Psoas muscle (tissue), 8 donors: ENCODE data around the gene NLE1. TPM values are rescaled to one million over a fixed set of nuclear protein-coding genes. Genes with fewer than 3 reads are reported as not detected.
A peak's percentile ranks its signal among the peaks of the same experiment; 100 is the strongest.

ENCODE experiments used
- ATAC-seq, 4 donors: fragments of 200-7000 bp; cut with Tn5 transposase; one replicate each; pipeline ENCODE4 v1.9.1; 2020; ENCODE audit warnings: moderate library complexity in 3 of 4, mild to moderate bottlenecking in 2 of 4
- DNase-seq, 2 donors: peaks; one replicate each; pipeline ENCODE4 v3.0.0-alpha.2; 2020
- H3K27ac ChIP-seq: fragments of 200-600 bp; one replicate; pipeline ENCODE4 v1.8.0; 2022
- H3K27me3 ChIP-seq, 3 donors: fragments of 200-600 bp in 1 of 3; one replicate each; pipeline versions ENCODE4 v1.6.1 to v1.8.0; 2013 to 2022; ENCODE audit warnings: low read length in 2 of 3, mild to moderate bottlenecking in 2 of 3, moderate library complexity in 1 of 3; ENCODE audit not compliant: insufficient read depth in 3 of 3
- H3K36me3 ChIP-seq, 2 donors: fragments of 200-600 bp in 1 of 2; one replicate each; pipeline versions ENCODE4 v1.6.1 to v1.8.0; 2013 to 2022; ENCODE audit warnings: low read depth in 1 of 2, mild to moderate bottlenecking in 1 of 2, moderate library complexity in 1 of 2; ENCODE audit not compliant: insufficient read depth in 1 of 2
- H3K4me1 ChIP-seq: fragments of 200-600 bp; one replicate; pipeline ENCODE4 v1.8.0; 2022
- H3K4me3 ChIP-seq: fragments of 200-600 bp; one replicate; pipeline ENCODE4 v1.8.0; 2022; ENCODE audit warnings: mild to moderate bottlenecking
- H3K9me3 ChIP-seq: fragments of 200-600 bp; one replicate; pipeline ENCODE4 v1.8.0; 2022
- CTCF ChIP-seq: fragments of 200-600 bp; IDR thresholded peaks from one replicate; pipeline ENCODE4 v1.8.0; 2022; ENCODE audit warnings: antibody characterized with exemption
- WGBS, 3 donors: extraction: QIAGEN DNeasy Blood & Tissue Kit; methylation state at CpG; one replicate each; pipeline versions ENCODE4 v1.1.6 to v1.1.7; 2013; 5-methylcytosine and 5-hydroxymethylcytosine counted together
- intact Hi-C, 2 donors: fragments of 100-400 bp; cut with DNase I; formaldehyde crosslinking; loops; one replicate each; pipeline versions ENCODE4 v1.11.0 to v1.14.2; 2022
- polyA plus RNA-seq, 3 donors: library from polyadenylated mRNA; stranded (reverse); fragments of 200-250 nt; gene quantifications; one replicate each; pipeline ENCODE4 v1.2.3, GENCODE V29; 2013
- total RNA-seq, 4 donors: library from RNA; stranded (reverse); fragmentation: NEBNext Ultra II Directional in 2 of 4; extraction: Animal tissue kit (Norgen Biotek cat#: 25700) in 2 of 4; gene quantifications; one replicate each; pipeline versions ENCODE4 v1.2.1 to v1.2.4, GENCODE V29; 2021 to 2023
- donor health status: healthy with polysubstance abuse.
- donor health status: DM: no; HTN: no; CAD: no; lungs with moderate emphysema.
- donor health status: Bipolar disorder and iron deficiency.
- donor health status: healthy.
- donor health status: DM: yes; HTN: yes; CAD: no.
- donor health status: DM: no; HTN: no; CAD: no.
- donor health status: DM: no; HTN: no; CAD: no.
- donor health status: DM: yes; HTN: yes; CAD: no.

NLE1 gene
- total and polyA plus RNA-seq, 7 donors: 9.1 to 15.6 (median 10.4) TPM

DNA sequence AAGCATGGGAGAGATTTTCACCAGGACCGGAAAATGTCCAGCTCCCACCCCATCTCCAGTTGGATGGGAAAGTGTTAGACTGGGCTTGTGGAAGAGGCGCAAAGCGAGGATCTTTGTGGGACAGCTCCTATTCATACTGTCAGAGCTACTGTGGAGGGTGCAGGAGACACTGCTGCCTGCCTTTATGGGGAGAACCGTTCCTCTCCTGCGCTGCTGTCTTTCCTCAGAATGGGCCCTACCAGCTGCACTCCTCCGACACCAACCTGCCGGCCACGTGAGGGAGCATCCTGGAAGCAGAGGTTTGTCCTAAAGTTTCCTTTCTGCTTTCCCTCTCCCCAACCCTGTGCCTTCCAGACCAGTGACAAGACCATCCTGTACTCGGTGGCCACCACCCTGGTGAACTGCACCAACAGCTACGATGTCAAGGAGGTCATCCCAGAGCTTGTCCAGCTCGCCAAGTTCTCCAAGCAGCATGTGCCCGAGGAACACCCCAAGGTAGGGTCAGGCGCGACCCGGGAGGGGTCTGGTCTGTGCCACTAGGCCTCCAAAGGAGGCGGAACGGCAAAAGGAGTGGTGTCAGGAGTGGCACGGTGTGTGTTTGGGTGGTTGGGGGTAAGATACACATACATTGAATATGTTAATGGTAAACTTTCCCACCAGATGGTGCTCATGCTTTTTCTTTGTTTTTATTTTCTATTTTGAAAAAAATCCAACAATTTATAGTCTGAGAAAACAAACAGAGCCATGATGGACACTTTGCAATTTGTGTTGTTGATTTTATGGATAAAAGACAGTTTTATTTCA is 29.1 kb upstream of the NLE1 start:
- peaks cover 5 to 98% of the 10 kb centered on the region in 2 donors for H3K36me3 ChIP-seq
- no peak overlapping the region for H3K4me3 ChIP-seq
- ATAC-seq (peak in 1 of 4 donors; percentile 33), DNase-seq (no peak)
- no peaks in the 10 kb centered on the region for H3K27me3 ChIP-seq
- 71 to 80% (median 78%) methylated on average over 18 of the region's 18 CpGs for WGBS, 3 donors
- intact Hi-C loops: loop anchor here in 1 of 2 donors (5.0 kb wide), 1 partner anchor 361 kb away; no protein-coding TSS in a partner anchor
- H3K27ac ChIP-seq: no peak overlapping the region
- no peak for TF ChIP-seq CTCF
- no peaks in the 10 kb centered on the region for H3K4me1 ChIP-seq
- no peaks in the 10 kb centered on the region for H3K9me3 ChIP-seq

GRCh38 chr17:35169835-35170363 is 27.8 kb upstream of the NLE1 start:
- Histone ChIP-seq H3K9me3 (no peaks in the 10 kb centered on the region), H3K27me3 (no peaks in the 10 kb centered on the region), H3K4me1 (no peaks in the 10 kb centered on the region), H3K27ac (no peak overlapping the region), H3K4me3 (no peak overlapping the region), H3K36me3 (peaks cover 0 to 98% of the 10 kb centered on the region in 2 donors)
- TF ChIP-seq CTCF: no peak
- no peak for DNase-seq
- intact Hi-C loops: loop anchor here in 1 of 2 donors (5.0 kb wide), 1 partner anchor 362 kb away; no protein-coding TSS in a partner anchor
- ATAC-seq: no peak
- 85 to 87% (median 85%) methylated on average over 17 of the region's 17 CpGs for WGBS, 3 donors

DNA sequence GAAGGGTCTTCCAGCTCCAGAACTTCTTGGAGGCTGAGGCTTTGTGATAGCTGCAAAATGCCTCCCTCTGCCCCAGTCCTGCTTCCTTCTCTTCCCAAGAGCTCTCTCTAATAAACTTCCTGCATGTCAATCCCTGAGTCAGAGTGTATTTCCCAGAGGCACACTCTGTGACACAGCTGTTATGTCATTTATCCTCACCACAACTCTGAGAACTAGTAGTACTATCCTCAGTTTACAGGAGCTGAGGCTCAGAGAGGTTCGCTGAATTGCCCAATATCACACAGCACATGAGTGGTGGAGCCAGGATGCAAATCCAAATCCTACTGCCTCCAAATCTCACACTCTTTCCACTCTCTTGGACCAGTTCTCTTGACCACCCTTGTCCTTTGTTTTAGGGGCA is 25.6 kb upstream of the NLE1 start:
- Histone ChIP-seq H3K9me3 (no peaks in the 10 kb centered on the region), H3K36me3 (peaks cover 0 to 100% of the 10 kb centered on the region in 2 donors), H3K27ac (no peak overlapping the region), H3K4me3 (no peak overlapping the region), H3K27me3 (no peaks in the 10 kb centered on the region), H3K4me1 (no peaks in the 10 kb centered on the region)
- TF ChIP-seq CTCF: no peak
- ATAC-seq: peak; percentile 25 to 56 (median 35)
- WGBS, 3 donors: 61 to 86% (median 75%) methylated on average over 1 of the region's 1 CpG
- no peak for DNase-seq
- intact Hi-C loops: no loop called here

DNA sequence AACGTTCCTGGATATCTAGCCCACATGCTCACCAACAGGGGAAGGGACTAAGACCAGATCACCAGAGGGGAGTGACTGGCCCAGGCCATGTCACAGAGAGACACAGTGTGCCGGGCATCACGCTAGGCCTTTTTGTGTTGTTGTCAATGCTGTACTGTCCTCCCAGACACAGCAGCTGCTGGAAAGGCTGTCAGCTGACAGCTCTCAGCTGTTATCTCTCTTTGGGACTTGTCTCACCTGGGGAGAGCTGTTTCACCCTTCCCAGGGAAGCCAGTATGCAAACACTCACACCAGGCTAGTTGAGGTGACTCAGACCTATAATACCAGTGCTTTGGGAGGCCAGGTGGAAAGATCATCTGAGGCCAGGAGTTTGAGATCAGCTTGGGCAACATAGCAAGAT is 24.9 kb upstream of the NLE1 start:
- no peak for DNase-seq
- no peaks in the 10 kb centered on the region for H3K9me3 ChIP-seq
- TF ChIP-seq CTCF: no peak
- no peak overlapping the region for H3K27ac ChIP-seq
- 34 to 51% (median 46%) methylated on average over 3 of the region's 3 CpGs for WGBS, 3 donors
- no peaks in the 10 kb centered on the region for H3K27me3 ChIP-seq
- no peak for ATAC-seq
- intact Hi-C loops: no loop called here
- peaks cover 0 to 100% of the 10 kb centered on the region in 2 donors for H3K36me3 ChIP-seq
- H3K4me1 ChIP-seq: no peaks in the 10 kb centered on the region
- no peak overlapping the region for H3K4me3 ChIP-seq
